Measurements from ENCODE around the gene ZNF143. TPM values are rescaled to one million over a fixed set of nuclear protein-coding genes. Genes with fewer than 3 reads are reported as not detected.
"Not testable (repeated sequence)": the region's sequence is repeated elsewhere in the genome, so short reads cannot be mapped to it uniquely, and the experiment has no call there.

ZNF143 gene
- 16.6 to 23.1 TPM (median 18.9 TPM) in 3 replicates for total RNA-seq
- long read RNA-seq, transcript ZNF143-213 (16 exons, 2,022 nt) = minor isoform, 9 of 26 reads
- long read RNA-seq, transcript ZNF143-203 (16 exons, 2,947 nt) = major isoform, 12 of 26 reads
- long read RNA-seq, partial matches to known transcripts = 2 of 26 reads
- long read RNA-seq, other reads (novel, unspliced or antisense) = 3 of 26 reads

- H3K4me1 Mint-ChIP-seq (ENCODE audit: low read depth) = peaks cover 22% of the 10 kb centered on the region
- H3K36me3 Mint-ChIP-seq (ENCODE audit: low read depth) = peaks cover 4% of the 10 kb centered on the region
- H3K27ac Mint-ChIP-seq (ENCODE audit: unreplicated experiment) = peak within 1 kb of the TSS; percentile 99
- no peaks in the 10 kb centered on the region for H3K27me3 Mint-ChIP-seq (ENCODE audit: low read depth)
- H3K9me3 Mint-ChIP-seq (ENCODE audit: low read depth) = peaks cover 5% of the 10 kb centered on the region
- H3K4me3 Mint-ChIP-seq (ENCODE audit: unreplicated experiment) = peak within 1 kb of the TSS; percentile 94
- DNase-seq (ENCODE audit: low spot score) = peak; percentile 99
- TF ChIP-seq CTCF (IDR thresholded peaks at IDR 0.05) = no peak
Measured at GRCh38 chr11:9460322-9461062, at the start of gene ZNF143. TSS of gene ZNF143 (plus strand) at chr11:9461012. CDS start at chr11:9471309, 10,297 bp downstream.

GRCh38 chr11:9428706-9429105 is 32.1 kb upstream of the ZNF143 start:
- Mint-ChIP-seq H3K27me3 (ENCODE audit: low read depth) (no peaks in the 10 kb centered on the region), H3K4me3 (ENCODE audit: unreplicated experiment) (no peak overlapping the region), H3K4me1 (ENCODE audit: low read depth) (peaks cover 5% of the 10 kb centered on the region), H3K9me3 (ENCODE audit: low read depth) (no peaks in the 10 kb centered on the region), H3K36me3 (ENCODE audit: low read depth) (peaks cover 30% of the 10 kb centered on the region), H3K27ac (ENCODE audit: unreplicated experiment) (no peak overlapping the region)
- TF ChIP-seq CTCF (IDR thresholded peaks at IDR 0.05) = no peak
- DNase-seq (ENCODE audit: low spot score) = no peak

- DNase-seq (ENCODE audit: low spot score) = no peak
- Mint-ChIP-seq H3K27me3 (ENCODE audit: low read depth) (no peaks in the 10 kb centered on the region), H3K4me1 (ENCODE audit: low read depth) (no peaks in the 10 kb centered on the region), H3K36me3 (ENCODE audit: low read depth) (peaks cover 41% of the 10 kb centered on the region), H3K4me3 (ENCODE audit: unreplicated experiment) (no peak overlapping the region), H3K27ac (ENCODE audit: unreplicated experiment) (no peak overlapping the region), H3K9me3 (ENCODE audit: low read depth) (no peaks in the 10 kb centered on the region)
- no peak for TF ChIP-seq CTCF (IDR thresholded peaks at IDR 0.05)
Measured at GRCh38 chr11:9438611-9439010, 22.2 kb upstream of the ZNF143 start.

GRCh38 chr11:9446230-9446629 is 14.6 kb upstream of the ZNF143 start:
- no peaks in the 10 kb centered on the region for H3K4me1 Mint-ChIP-seq (ENCODE audit: low read depth)
- H3K9me3 Mint-ChIP-seq (ENCODE audit: low read depth) = no peaks in the 10 kb centered on the region
- no peak for TF ChIP-seq CTCF (IDR thresholded peaks at IDR 0.05)
- no peak overlapping the region for H3K4me3 Mint-ChIP-seq (ENCODE audit: unreplicated experiment)
- no peaks in the 10 kb centered on the region for H3K27me3 Mint-ChIP-seq (ENCODE audit: low read depth)
- H3K27ac Mint-ChIP-seq (ENCODE audit: unreplicated experiment) = no peak overlapping the region
- no peak for DNase-seq (ENCODE audit: low spot score)
- H3K36me3 Mint-ChIP-seq (ENCODE audit: low read depth) = peaks cover 13% of the 10 kb centered on the region

GRCh38 chr11:9448576-9449352 is 12.0 kb upstream of the ZNF143 start:
- Mint-ChIP-seq H3K9me3 (ENCODE audit: low read depth) (peaks cover 7% of the 10 kb centered on the region), H3K4me1 (ENCODE audit: low read depth) (no peaks in the 10 kb centered on the region), H3K27ac (ENCODE audit: unreplicated experiment) (no peak overlapping the region), H3K36me3 (ENCODE audit: low read depth) (peaks cover 5% of the 10 kb centered on the region), H3K27me3 (ENCODE audit: low read depth) (no peaks in the 10 kb centered on the region), H3K4me3 (ENCODE audit: unreplicated experiment) (no peak overlapping the region)
- TF ChIP-seq CTCF (IDR thresholded peaks at IDR 0.05) = no peak
- DNase-seq (ENCODE audit: low spot score) = peak; percentile 47

GRCh38 chr11:9452023-9452422 is 8.8 kb upstream of the ZNF143 start:
- not testable (repeated sequence) for H3K36me3 Mint-ChIP-seq (ENCODE audit: low read depth); H3K9me3 Mint-ChIP-seq (ENCODE audit: low read depth); H3K27ac Mint-ChIP-seq (ENCODE audit: unreplicated experiment); H3K27me3 Mint-ChIP-seq (ENCODE audit: low read depth); DNase-seq (ENCODE audit: low spot score); H3K4me1 Mint-ChIP-seq (ENCODE audit: low read depth); H3K4me3 Mint-ChIP-seq (ENCODE audit: unreplicated experiment)

Measured in chondrocyte (in vitro differentiated cells).